HG03565 (cell line): Measurements from ENCODE around the gene GSTCD.
"Not testable (repeated sequence)": the region's sequence is repeated elsewhere in the genome, so short reads cannot be mapped to it uniquely, and the experiment has no call there.

Source experiments
- ATAC-seq: cut with Tn5 transposase; IDR thresholded peaks from one replicate; pipeline ENCODE4 v1.9.1; 2021; ENCODE audit warnings: mild to moderate bottlenecking, moderate library complexity; ENCODE audit not compliant: unreplicated experiment

The GSTCD gene

DNA sequence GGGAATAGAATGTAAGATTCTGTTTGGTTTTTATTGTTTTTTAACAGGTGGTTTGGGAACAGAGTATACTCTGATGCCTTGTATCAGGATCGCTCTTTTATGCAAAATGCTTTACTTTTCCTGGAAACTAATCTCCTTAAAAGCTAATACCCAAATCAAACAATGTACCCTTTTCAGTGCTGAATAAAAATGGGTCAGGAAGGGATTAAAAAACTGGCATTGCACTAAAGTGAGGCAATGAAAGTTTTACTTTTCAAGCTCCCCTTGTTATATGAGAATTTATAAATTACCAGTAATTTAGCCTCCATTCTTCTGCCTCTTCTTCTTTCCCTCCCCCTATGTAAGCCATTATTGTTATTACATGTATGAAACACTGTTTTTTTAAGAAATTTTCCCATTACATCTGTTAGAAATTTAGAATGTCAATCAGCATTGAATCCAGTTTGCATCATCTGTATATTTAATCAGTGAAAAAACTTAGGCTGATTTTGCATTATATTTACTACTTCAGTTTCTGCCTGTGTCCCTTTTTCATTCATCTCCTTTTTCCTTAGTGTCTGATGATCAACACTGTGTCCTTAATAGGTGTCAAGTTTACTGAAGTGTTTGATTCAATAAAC, 97.0 kb downstream of the GSTCD start:
- no peak for ATAC-seq

DNA sequence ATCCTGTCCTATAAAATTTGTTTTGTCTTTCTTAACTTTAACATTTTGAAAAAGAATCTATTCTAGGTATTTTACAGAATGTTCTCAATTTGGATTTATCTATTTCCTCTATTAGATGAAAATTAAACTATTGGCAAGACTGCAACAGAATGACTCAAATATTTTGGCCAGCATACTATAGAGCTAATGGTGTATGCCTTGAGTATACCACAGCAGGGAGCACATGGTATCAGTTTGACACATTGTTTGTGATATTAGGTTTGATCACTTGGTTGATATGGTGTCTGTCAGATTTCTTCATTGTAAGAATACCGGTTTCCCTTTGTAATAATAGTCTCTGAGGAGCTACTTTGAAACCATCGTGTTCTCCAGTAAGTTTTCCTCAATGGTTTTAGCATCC, 98.9 kb downstream of the GSTCD start:
- ATAC-seq = no peak

DNA sequence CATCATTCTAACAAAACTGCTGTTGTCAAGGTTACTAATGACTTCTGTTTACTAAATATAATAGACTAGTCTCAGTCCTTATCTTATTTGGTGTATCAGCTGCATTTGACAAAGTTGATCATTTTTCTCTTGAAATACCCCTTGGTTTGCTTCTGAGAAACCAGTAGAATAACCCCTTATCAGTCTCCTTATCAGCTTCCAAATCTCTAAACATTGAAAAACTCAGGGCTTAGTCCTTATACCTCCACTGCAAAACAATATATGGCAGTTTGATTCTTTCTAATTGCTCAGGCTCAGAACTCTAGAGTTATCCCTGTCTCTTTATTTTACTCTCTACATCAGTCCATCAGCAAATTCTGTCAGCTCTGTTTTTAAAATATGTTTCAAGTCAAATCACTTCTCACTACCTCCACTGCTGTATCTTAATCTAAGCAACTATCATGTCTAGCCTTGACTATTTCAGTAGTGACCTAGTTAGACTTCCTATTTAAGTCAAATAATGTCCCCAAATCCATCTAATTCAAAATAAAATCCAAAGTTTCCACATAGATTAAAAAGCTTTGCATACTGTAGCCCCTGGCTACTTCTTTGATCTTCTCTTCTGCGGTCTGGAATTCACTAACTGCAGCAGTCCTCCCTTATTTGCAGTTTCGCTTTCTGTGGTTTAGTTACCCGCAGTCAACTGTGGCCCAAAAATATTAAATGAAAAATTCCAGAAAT, 99.6 kb downstream of the GSTCD start:
- ATAC-seq = no peak

DNA sequence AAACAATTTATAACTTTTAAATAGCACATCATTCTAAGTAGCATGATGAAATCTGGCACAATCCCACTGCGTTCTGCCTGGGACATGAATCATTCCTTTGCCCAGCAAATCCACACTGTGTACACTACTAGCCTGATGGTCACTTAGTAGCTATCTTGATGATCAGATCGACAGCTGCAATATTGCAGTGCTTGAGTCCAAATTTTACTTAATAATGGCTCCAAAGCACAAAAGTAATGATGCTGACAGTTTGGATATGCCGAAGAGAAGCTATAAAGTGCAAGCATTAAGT, 100.1 kb downstream of the GSTCD start:
- ATAC-seq = no peak

DNA sequence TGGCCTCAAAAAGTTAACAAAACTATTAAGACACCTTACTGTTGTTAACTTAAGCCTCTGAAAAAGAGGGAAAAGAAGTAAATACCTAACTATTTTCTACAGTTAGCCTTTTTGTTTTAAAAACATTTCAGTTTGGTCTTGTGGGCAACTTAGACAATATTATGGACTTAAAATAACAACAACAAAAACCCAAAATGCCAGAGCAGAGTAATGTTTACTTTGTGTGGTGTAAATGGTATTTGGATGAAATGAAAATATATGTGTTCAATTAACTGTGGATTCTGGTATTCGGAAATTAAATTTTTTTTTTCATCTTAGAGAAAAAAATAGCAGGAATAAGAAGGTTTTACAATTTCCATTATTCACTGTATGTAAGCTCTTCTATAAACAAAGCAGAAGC, 107.1 kb downstream of the GSTCD start:
- ATAC-seq = no peak

DNA sequence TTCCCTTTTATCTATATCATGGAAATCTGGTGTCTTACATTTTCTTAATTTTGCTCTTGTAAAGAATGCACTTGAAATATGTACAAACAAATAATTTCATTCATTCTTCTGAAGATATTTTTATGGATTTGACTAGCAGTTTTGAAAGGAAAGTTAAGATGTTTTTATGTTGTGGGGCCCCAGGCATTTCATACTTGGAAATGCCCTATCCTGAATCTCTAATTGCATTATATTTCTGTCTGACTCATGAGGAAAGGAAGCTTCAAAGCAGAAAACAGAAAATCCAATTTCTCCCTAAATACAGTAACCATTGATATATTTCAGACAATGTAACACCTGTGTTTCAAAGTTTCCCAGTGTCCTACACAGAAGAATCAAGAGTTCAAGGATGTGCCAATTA, 113.5 kb downstream of the GSTCD start:
- ATAC-seq = no peak

DNA sequence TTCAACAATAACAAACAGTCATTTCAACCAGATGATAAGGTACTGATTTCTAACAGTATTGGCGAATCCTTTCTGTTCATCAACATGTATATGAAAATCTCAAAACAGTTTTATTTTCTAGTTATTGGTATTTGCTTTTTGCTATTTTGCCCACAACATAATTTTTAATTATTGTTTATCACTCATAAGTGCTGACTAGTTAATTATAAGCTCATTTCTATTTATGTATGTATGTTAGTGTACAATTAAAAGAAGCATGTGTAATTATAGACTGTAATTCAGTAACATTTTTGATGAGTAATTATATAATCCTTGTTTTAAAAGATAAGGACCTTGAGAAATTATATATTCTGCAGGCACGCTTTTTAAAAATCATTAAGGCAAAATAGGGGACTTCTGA, 119.5 kb downstream of the GSTCD start:
- ATAC-seq = no peak

DNA sequence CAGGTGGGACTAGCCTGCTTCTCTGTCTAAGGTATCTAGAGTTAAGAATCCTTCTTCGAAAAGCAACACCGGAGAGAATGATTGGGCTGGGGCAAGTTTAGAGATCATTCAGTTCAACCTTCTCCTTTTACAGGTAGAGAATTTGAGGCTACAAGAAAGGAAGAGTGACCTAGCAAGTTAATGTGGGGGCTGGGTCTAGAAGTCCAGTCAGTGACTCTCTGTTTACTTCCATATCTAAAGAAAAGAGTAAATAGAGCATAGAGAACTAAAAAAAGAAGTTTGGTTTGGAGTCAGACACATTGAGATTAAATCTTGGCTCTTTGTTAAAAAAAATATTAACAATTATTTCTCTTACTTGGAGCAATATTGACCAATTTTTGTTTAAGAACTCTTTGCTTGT, 122.6 kb downstream of the GSTCD start:
- no peak for ATAC-seq

DNA sequence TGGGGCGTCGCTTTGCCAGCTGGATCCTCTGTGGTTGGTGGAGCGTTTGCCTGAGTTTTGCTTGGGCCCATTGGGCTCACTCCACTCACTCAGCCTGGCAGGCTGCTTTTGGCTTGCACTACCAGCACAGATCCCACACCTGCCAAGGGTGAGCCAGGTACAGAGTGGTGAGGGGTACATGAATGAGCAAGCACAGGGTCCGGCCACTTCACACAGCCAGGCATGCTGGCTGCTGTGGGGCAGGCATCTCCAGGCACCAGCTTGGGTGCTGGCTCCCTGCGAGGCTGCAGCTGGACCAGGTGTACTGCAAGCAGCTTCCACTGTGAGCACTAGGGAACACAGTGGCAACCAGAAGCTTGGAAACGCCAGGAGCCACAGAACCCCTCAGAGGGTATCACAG, 126.6 kb downstream of the GSTCD start:
- ATAC-seq = no peak

DNA sequence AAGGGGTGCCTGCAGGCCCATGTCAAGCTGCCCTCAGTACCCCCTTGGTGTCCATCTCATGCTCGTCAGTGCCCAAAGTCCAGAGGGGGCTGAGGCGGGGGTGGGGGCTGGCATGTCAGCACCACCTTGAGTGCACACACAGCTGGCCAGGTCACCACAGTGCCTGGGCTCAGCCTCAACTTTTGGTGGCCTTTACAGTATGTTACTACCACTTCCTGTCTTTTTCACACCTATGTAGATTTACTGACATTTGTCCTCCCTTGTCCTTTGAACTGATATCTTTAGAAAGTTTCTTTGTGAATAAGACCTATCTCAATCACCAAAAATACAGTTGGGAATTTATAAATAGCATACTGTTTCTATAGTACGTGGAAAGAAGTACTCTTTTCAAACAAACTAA, 128.0 kb downstream of the GSTCD start:
- ATAC-seq = no peak

DNA sequence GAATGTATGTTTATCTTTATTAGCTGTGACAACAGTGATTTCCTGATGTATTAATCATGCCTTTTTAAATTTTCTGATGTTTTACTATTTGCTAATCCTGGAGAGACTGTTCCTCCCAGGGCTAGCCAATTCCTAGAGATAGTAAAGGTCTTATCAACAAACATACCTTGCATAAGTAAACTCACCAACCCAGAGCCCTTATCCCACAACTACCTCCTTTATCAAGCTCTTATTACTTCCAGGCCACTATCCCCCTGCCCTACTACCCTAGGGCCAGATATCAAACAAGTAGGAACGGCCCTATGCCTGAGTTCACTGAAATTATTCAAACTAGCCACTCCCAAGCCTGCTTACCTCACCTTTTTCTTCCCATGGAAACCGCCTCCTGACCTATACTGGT, 128.5 kb downstream of the GSTCD start:
- no peak for ATAC-seq

DNA sequence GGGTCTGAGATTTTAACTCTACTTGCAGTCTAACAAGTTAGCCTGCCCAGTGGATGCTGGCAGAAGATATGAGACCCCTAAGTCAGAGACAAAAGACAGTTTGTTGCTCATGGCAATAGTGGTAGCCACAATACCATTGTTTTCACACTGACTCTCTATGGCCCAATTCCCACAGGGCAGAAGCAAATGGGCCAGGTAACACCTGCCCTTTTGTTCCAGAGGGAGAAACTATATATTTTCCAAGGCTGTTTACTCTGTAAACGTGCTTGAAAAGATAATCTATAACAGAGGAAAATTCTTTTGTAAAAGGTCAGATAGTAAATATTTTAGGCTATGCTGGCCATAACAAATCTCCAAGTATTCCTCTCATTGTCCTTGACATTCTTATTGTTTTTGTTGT, 129.5 kb downstream of the GSTCD start:
- no peak for ATAC-seq

DNA sequence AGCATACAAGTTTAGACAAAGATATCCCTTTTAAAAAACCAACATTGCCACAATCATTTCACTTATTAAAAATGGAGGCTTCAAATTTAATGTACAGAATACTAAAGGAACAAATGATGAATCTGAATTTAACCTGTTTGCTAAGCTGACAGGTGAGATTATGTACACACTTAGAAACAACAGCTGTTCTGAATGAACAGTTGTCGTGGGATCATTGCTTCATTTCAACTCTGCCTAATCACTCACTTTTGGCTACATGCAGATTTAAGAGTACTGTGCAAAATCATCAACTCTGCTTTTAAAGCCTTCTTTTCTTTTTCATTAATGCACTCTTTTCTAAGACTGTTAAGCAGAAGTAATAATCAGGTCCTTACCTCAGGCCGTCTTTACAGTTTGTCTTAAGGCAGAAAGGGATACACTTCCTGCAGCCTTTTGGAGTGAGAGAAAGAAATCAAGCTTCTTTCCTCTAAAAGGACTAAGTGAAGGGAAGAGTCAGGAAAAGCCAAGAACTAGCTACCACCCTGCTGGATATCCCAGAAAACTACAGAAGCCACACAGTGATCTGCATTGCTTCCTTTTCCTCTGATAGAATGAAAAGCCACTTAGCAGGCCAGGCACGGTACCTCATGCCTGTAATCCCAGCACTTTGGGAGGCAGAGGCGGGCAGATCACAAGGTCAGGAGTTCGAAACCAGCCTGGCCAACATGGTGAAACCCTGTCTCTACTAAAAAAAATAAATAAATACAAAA, 132.0 kb downstream of the GSTCD start:
- no peak for ATAC-seq

DNA sequence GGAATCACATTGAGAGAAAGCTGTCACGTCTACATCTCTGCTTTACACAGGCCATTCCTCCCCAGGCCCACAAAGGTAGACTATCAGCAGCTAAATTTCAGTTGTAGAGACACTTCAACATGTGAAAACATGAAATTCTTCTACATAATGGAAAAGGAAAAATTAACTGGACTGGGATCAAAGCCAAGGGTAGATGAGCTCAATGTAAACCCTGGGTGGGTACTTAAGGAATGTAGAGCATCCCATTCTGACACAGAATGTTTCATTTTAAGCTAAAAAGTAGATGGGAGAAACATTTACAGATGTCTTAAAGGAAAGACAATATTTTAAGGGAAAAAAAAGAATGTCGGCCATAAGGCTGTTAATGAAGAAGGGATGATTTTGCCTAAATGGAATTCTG, 135.4 kb downstream of the GSTCD start:
- no peak for ATAC-seq

DNA sequence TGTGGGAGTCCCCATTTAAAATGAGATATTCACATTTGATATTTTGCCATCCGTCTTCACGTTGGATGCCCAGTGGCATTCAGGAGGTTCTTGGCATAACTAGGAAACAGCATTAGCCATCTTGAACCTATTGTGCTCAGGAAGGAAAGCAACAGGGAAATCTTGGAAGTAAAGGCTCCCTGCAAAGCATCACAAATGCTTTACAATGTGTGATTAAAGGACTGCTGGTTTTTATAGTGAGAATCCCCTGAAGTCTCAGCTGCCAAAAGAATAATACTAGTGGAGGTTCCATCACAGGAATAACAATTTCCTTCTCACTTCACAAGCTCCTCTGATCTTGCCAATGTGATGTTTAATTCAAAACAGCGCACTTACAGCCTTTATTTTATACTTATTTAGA, 137.0 kb downstream of the GSTCD start:
- ATAC-seq = no peak

DNA sequence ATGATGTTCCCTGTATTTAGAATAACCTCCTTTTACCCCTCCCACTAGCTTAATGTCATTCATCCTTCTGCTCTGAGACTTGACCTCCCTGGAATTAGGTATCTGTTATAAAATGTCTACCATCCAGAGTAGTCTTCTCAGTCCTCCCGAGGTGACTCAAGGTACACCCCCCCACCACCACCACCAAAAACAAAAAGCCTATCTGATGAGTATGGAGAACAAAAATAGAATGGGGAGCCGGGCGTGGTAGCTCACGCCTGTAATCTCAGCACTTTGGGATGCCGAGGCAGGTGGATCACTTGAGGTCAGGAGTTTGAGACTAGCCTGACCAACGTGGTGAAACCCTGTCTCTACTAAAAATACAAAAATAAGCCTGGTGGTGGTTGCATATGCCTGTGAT, 139.8 kb downstream of the GSTCD start:
- not testable (repeated sequence) for ATAC-seq

DNA sequence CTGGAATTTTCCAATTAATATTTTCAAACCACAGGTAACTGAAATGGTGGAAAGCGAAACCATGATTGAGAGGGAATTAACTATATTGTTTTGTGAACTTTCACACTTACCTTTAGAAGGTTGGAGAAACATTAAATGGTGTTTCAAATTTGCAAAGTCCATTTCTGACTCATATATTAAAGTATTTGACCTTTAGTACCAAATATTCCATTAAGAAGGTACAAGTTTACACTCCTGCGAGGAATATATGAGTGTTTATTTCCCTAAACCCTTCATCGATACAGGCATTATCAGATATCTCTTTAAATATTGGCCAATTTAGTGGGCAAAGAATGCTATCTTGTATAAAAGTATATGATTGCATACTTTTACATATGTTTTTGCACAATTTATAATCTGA, 142.6 kb downstream of the GSTCD start:
- ATAC-seq = no peak

DNA sequence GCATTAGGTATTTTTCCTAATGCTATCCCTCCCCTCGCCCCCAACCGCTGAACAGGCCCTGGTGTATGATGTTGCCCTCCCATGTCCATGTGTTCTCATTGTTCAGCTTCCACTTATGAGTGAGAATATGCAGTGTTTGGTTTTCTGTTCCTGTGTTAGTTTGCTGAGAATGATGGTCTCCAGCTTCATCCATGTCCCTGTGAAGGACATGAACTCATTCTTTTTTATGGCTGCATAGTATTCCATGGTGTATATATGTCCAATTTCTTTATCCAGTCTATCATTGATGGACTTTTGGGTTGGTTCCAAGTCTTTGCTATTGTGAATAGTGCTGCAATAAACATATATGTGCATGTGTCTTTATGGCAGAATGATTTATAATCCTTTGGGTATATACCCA, 143.6 kb downstream of the GSTCD start:
- not testable (repeated sequence) for ATAC-seq

DNA sequence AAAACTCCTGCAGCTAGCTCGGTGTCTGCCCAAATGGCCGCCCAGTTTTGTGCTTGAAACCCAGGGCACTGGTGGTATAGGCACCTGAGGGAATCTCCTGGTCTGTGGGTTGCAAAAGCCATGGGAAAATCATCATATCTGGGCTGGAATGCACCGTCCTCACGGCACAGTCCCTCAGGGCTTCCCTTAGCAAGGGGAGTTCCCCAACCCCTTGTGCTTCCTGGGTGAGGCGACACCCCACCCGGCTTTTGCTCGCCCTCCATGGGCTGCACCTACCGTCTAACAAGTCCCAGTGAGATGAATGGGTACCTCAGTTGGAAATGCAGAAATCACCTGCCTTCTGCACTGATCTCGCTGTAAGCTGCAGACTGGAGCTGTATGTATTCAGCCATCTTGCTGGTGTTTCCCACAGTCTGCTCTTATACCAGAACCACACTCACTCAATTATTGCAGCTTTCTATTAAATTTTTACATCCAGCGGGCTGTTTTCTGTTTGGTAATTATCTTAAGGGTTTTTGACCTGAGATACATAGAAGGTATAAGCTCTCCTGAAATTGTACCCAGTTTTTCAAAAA, 150.0 kb downstream of the GSTCD start:
- no peak for ATAC-seq

DNA sequence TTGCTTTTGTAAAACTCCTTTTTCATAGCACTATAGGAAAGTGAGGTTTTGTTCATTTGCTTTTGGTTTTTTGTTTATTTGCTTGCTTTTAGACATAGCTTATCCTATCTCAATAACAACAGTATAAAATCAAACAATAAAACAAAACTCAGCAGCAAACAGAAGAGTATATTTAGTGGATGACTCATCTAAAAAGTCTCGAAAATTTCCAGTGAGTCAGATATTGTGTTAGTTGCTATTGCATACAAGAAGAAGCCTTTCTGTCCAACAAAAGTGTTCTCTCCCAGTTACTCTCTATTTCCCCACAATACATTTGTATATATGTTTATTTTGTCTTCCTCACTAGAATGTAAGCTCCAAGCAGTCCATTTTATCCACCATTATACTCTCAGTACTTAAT, 150.6 kb downstream of the GSTCD start:
- ATAC-seq = peak; percentile 67

DNA sequence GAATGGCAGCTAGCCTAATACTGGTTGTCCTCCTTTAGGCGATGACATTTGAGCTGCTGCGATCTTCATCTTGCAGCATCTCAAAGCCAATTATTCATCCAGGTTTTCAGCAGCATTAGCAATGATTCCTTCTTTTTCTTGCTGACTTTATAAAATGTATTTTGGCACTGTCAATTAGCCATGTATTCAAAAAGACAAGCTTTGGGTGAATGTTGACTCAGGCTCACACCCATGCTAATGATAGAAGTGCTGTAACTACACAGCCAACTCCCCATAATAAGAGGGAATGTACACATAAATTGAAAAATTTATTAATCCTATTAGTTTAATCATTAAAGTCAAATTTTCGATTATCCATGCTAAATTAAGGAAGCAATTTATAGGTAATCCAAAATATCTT, 162.4 kb downstream of the GSTCD start:
- no peak for ATAC-seq

DNA sequence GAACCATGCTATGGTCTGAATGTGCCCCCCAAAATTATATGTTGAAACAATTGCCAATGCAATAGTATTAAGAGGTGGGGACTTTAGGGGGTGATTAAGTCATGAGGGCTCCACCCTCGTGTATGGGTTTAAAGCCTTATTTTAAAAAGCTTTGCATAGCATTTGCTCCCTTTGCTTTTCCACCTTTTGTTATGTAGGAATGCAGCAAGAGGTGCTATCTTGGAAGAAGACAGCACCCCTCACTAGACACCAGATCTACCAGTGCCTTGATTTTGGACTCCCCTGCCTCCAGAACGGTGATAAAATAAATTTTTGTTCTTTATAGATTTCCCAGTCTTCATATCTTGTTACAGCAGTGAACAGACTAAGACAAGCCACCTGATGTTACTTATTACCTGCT, 163.4 kb downstream of the GSTCD start:
- ATAC-seq = no peak
